Immature natural killer cell (primary cell): ENCODE data around the gene SCNN1A. TPM values are rescaled to one million over a fixed set of nuclear protein-coding genes. Genes with fewer than 3 reads are reported as not detected.

ENCODE experiments used
- DNase-seq, 3 donors: peaks; one replicate each; pipeline ENCODE4 v3.0.0; 2022; ENCODE audit warnings: mixed read lengths in 1 of 3
- H3K27ac Mint-ChIP-seq, 6 donors: one replicate each; pipeline ENCODE4 v1.8.0; 2020; ENCODE audit warnings: mixed read lengths in 6 of 6, mild to moderate bottlenecking in 5 of 6, inconsistent platforms in 4 of 6, moderate library complexity in 3 of 6
- H3K27me3 Mint-ChIP-seq, 3 donors: one replicate each; pipeline ENCODE4 v1.8.0; 2020 to 2021; ENCODE audit warnings: low read depth in 3 of 3, mild to moderate bottlenecking in 3 of 3, mixed read lengths in 3 of 3, moderate library complexity in 3 of 3, inconsistent platforms in 1 of 3
- H3K36me3 Mint-ChIP-seq, 3 donors: one replicate each; pipeline ENCODE4 v1.8.0; 2020; ENCODE audit warnings: mixed read lengths in 3 of 3, inconsistent platforms in 2 of 3, mild to moderate bottlenecking in 2 of 3
- H3K4me1 Mint-ChIP-seq, 2 donors: one replicate each; pipeline ENCODE4 v1.8.0; 2020; ENCODE audit warnings: inconsistent platforms in 2 of 2, mild to moderate bottlenecking in 2 of 2, mixed read lengths in 2 of 2, moderate library complexity in 1 of 2
- H3K4me3 Mint-ChIP-seq, 5 donors: one replicate each; pipeline ENCODE4 v1.8.0; 2020; ENCODE audit warnings: mild to moderate bottlenecking in 5 of 5, mixed read lengths in 5 of 5, inconsistent platforms in 3 of 5, moderate library complexity in 3 of 5
- H3K9me3 Mint-ChIP-seq, 6 donors: one replicate each; pipeline ENCODE4 v1.8.0; 2020; ENCODE audit warnings: mild to moderate bottlenecking in 6 of 6, mixed read lengths in 6 of 6, inconsistent platforms in 4 of 6, moderate library complexity in 3 of 6
- polyA plus RNA-seq, 3 donors: library from polyadenylated mRNA; unstranded; fragments of 300-500 nt; fragmentation: Illumina TruSeq; gene quantifications; one replicate each; pipeline ENCODE4 v1.2.3, GENCODE V29; 2021

Gene SCNN1A
- polyA plus RNA-seq, 3 donors from 2014 or later: 0.10 to 0.64 TPM; not detected in 1

GRCh38 chr12:6368906-6369525, 6.3 kb downstream of the SCNN1A start:
- peaks cover 0 to 1% (median 0%) of the 10 kb centered on the region in 3 donors for H3K27me3 Mint-ChIP-seq
- no peak for DNase-seq
- H3K4me3 Mint-ChIP-seq: peak overlapping the region in 3 of 5 donors; percentile 1 to 25 (median 8)
- H3K27ac Mint-ChIP-seq: peak overlapping the region; percentile 55 to 93 (median 86)
- H3K9me3 Mint-ChIP-seq: no peaks in the 10 kb centered on the region
- no peaks in the 10 kb centered on the region for H3K36me3 Mint-ChIP-seq
- H3K4me1 Mint-ChIP-seq: peaks cover 28 to 47% of the 10 kb centered on the region in 2 donors

DNA sequence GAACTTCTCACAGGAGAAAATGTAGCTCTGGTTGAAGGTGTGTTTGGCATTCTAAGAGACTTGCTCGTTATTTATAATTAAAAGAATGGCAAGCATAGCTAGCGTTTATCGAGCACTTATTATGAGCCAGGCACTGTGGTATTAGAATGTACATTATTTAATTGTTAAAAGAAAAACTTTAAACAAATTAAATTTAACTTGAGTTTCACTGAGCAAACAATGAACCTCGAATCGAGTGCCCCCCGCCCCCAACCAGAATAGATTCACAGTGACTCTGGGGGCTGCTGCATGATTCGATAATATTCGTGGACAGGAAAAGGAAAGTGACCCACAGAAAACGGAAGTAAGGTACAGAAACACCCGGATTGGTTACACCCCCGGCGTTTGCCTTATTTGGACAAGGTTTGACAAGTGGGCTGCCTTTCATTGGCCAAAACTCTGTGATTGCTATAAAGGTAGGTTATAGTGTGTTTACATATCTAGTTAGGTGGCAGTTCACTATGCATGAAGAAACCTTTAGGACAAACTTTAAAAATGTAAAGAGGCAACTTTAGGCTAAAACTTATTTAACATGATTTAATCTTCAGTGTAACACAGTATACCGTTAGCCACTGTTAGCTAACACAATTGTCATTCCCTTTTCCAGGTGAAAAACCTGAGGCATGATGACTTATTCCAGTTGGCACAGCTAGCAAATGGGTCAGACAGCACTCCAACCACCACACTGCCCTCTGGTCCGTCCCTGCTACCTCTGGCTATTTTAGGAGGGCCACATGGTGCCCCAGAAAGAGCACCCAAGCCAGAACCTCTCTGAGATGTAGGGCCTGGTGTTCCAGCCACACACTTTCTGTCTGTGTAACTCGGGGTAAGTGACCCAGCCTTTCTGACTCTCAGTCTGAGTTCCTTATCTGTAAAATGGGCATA, 7.1 kb downstream of the SCNN1A start:
- H3K9me3 Mint-ChIP-seq: no peaks in the 10 kb centered on the region
- H3K27me3 Mint-ChIP-seq: no peaks in the 10 kb centered on the region
- peak in 2 of 3 donors; percentile 12 to 41 for DNase-seq
- H3K27ac Mint-ChIP-seq: peak overlapping the region; percentile 55 to 93 (median 87)
- H3K36me3 Mint-ChIP-seq: no peaks in the 10 kb centered on the region
- peaks cover 30 to 49% of the 10 kb centered on the region in 2 donors for H3K4me1 Mint-ChIP-seq
- peak overlapping the region in 4 of 5 donors; percentile 19 to 66 (median 48) for H3K4me3 Mint-ChIP-seq

GRCh38 chr12:6367065-6367968, 8.0 kb downstream of the SCNN1A start:
- H3K4me1 Mint-ChIP-seq: peaks cover 30 to 40% of the 10 kb centered on the region in 2 donors
- H3K4me3 Mint-ChIP-seq: peak overlapping the region in 4 of 5 donors; percentile 19 to 66 (median 48)
- H3K9me3 Mint-ChIP-seq: no peaks in the 10 kb centered on the region
- peak; percentile 55 to 67 (median 60) for DNase-seq
- H3K36me3 Mint-ChIP-seq: no peaks in the 10 kb centered on the region
- peak overlapping the region; percentile 55 to 93 (median 87) for H3K27ac Mint-ChIP-seq
- H3K27me3 Mint-ChIP-seq: no peaks in the 10 kb centered on the region

- peak overlapping the region; percentile 79 to 93 (median 90) for H3K27ac Mint-ChIP-seq
- H3K36me3 Mint-ChIP-seq: no peaks in the 10 kb centered on the region
- peak overlapping the region; percentile 76 to 90 (median 84) for H3K4me3 Mint-ChIP-seq
- peaks cover 0 to 4% (median 2%) of the 10 kb centered on the region in 3 donors for H3K27me3 Mint-ChIP-seq
- no peak for DNase-seq
- H3K9me3 Mint-ChIP-seq: no peaks in the 10 kb centered on the region
- peaks cover 30 to 35% of the 10 kb centered on the region in 2 donors for H3K4me1 Mint-ChIP-seq
These were observed 11.4 kb downstream of the SCNN1A start for GRCh38 chr12:6364044-6364374.

- H3K4me1 Mint-ChIP-seq: peaks cover 24 to 30% of the 10 kb centered on the region in 2 donors
- peak overlapping the region; percentile 79 to 93 (median 90) for H3K27ac Mint-ChIP-seq
- peak overlapping the region; percentile 76 to 90 (median 84) for H3K4me3 Mint-ChIP-seq
These were observed 11.9 kb downstream of the SCNN1A start for GRCh38 chr12:6363330-6364043.

GRCh38 chr12:6363010-6363329, 12.4 kb downstream of the SCNN1A start:
- no peaks in the 10 kb centered on the region for H3K9me3 Mint-ChIP-seq
- H3K4me1 Mint-ChIP-seq: peaks cover 19 to 25% of the 10 kb centered on the region in 2 donors
- H3K27me3 Mint-ChIP-seq: peaks cover 0 to 4% (median 2%) of the 10 kb centered on the region in 3 donors
- H3K4me3 Mint-ChIP-seq: peak overlapping the region in 4 of 5 donors; percentile 14 to 85 (median 72)
- no peaks in the 10 kb centered on the region for H3K36me3 Mint-ChIP-seq
- DNase-seq: no peak
- H3K27ac Mint-ChIP-seq: peak overlapping the region in 2 of 6 donors; percentile 65 to 87

More at GRCh38 chr12:6363330-6364043, 11.9 kb downstream of the SCNN1A start:
- no peaks in the 10 kb centered on the region for H3K36me3 Mint-ChIP-seq
- DNase-seq: peak; percentile 61 to 69 (median 65)
- no peaks in the 10 kb centered on the region for H3K9me3 Mint-ChIP-seq
- peaks cover 0 to 4% (median 2%) of the 10 kb centered on the region in 3 donors for H3K27me3 Mint-ChIP-seq

DNA sequence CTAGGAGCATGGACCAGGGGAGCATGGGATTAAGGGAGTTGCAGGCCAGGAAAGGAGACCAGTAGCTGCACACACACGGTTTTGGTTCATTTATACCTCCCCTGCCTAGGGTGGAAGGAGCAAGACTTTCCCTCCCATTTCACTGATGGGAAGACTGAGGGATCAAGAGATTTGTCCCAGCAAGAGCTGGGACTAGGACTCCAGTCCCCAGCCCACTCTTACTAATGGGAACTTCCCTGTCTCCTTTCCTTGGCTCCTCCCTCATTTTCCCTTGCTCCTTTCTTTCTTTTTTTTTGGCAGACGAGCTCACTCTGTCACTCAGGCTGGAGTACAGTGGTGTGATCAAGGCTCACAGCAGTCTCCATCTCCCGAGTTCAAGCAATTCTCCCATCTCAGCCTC, 13.0 kb downstream of the SCNN1A start:
- H3K4me1 Mint-ChIP-seq: peaks cover 14 to 19% of the 10 kb centered on the region in 2 donors
- H3K9me3 Mint-ChIP-seq: no peaks in the 10 kb centered on the region
- H3K4me3 Mint-ChIP-seq: peak overlapping the region in 4 of 5 donors; percentile 23 to 69 (median 50)
- DNase-seq: no peak
- peak overlapping the region in 3 of 6 donors; percentile 10 to 65 (median 23) for H3K27ac Mint-ChIP-seq
- H3K27me3 Mint-ChIP-seq: peaks cover 0 to 4% (median 2%) of the 10 kb centered on the region in 3 donors
- H3K36me3 Mint-ChIP-seq: no peaks in the 10 kb centered on the region

DNA sequence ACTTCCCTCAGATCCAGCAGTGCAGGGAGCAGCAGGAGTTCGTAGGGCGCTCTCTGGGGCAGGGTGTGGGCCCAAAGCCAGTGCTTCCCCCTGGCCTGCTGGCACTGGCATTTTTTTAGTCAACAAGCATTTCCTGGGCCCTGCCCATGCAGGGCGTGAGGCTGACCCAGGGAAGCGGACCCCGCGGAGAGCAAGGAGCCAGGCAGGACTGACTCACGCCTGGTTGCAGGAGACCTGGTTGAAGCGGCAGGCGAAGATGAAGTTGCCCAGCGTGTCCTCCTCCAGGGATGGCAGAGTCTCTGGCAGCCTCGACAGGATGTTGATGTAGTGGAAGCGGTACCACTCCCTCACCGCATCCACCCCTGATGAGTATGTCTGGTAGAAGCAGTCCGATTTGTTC, 13.5 kb downstream of the SCNN1A start:
- Mint-ChIP-seq H3K27me3 (peaks cover 0 to 4% (median 3%) of the 10 kb centered on the region in 3 donors), H3K36me3 (no peaks in the 10 kb centered on the region), H3K9me3 (no peaks in the 10 kb centered on the region), H3K4me3 (peak overlapping the region in 4 of 5 donors; percentile 23 to 69 (median 50)), H3K4me1 (peaks cover 8 to 14% of the 10 kb centered on the region in 2 donors), H3K27ac (no peak overlapping the region)
- DNase-seq: no peak

DNA sequence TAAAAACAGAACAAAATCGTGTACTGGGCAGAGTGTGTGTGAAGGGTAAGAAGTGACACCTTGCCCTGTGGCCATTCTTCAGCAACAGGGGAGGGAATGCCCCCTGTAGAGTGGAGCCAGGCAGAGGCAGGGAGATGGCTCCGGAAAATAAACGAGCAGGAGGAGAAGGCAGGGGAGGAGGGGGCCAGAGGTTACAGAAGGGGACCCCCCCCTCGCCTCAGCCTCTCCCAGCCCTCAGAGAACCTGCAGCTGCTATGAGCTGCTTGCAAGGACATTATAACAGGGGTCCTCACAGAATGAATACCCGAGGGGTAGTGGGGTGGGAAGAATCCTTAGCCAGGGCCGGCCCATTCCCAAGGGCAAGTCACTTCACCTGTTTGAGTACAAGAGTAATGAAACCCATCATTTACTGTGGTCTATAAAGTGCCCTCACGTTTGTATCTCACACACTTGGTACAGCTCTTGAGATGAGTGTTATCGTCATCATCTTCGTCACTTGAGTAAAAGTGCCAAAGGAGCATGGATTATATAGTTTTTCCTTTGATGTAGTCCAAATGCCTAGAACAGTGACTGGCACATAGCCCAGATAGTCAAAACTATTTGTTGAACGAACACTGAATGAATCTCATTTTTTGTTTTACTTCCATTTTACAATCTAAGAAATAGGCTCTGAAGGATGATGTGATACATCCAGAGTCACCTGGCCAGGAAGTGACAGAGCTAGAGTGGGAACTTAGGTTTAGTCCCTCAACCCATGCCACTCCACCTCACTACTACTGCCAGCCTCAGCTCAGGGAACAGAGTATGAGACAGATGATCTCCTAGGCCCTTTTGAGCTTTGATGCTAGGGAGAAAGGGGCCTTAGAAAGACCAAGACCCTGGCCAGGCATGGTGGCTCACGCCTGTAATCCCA, 14.5 kb downstream of the SCNN1A start:
- H3K4me1 Mint-ChIP-seq: peaks cover 7 to 14% of the 10 kb centered on the region in 2 donors
- no peak for DNase-seq
- H3K27me3 Mint-ChIP-seq: peaks cover 0 to 4% (median 4%) of the 10 kb centered on the region in 3 donors
- H3K36me3 Mint-ChIP-seq: no peaks in the 10 kb centered on the region
- peak overlapping the region in 1 of 5 donors; percentile 27 for H3K4me3 Mint-ChIP-seq
- H3K27ac Mint-ChIP-seq: peak overlapping the region in 1 of 6 donors; percentile 6
- no peaks in the 10 kb centered on the region for H3K9me3 Mint-ChIP-seq

DNA sequence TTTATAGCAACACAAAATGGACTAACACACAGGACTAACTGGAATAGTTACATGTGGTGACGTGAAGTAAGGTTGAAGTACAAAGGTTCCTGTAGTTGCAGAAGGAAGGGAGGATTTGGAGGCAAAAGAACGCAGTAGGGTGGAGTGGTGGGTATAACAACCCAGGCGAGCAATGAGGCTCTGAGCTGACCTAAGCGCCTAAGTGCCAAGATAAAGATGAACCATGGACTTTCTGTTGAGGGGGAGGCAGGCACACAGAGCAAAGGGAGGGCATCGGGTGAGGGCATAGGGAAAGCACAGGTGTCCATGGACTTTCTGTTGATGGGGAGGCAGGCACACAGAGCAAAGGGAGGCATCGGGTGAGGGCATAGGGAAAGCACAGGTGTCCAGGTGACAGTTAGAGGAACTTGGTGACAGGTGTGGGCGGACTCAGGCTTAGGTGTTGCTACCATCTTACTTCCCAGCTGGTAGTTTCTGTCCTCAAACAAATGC, 15.2 kb downstream of the SCNN1A start:
- no peak for DNase-seq
- Mint-ChIP-seq H3K36me3 (no peaks in the 10 kb centered on the region), H3K9me3 (no peaks in the 10 kb centered on the region), H3K27me3 (peaks cover under 1 to 4% (median 4%) of the 10 kb centered on the region in 3 donors), H3K27ac (peak overlapping the region in 3 of 6 donors; percentile 6 to 54 (median 51)), H3K4me1 (peaks cover 7 to 11% of the 10 kb centered on the region in 2 donors), H3K4me3 (no peak overlapping the region)

- Mint-ChIP-seq H3K36me3 (no peaks in the 10 kb centered on the region), H3K27ac (no peak overlapping the region), H3K27me3 (peaks cover 4 to 6% (median 6%) of the 10 kb centered on the region in 3 donors)
These were observed 16.5 kb downstream of the SCNN1A start for GRCh38 chr12:6358881-6359280.

GRCh38 chr12:6356374-6356820, 19.0 kb downstream of the SCNN1A start:
- no peaks in the 10 kb centered on the region for H3K9me3 Mint-ChIP-seq
- H3K27ac Mint-ChIP-seq: no peak overlapping the region
- H3K4me1 Mint-ChIP-seq: peaks cover 0 to 2% of the 10 kb centered on the region in 2 donors
- H3K36me3 Mint-ChIP-seq: no peaks in the 10 kb centered on the region
- H3K27me3 Mint-ChIP-seq: peaks cover 4 to 6% (median 6%) of the 10 kb centered on the region in 3 donors
- H3K4me3 Mint-ChIP-seq: no peak overlapping the region
- DNase-seq: no peak

More at GRCh38 chr12:6358881-6359280, 16.5 kb downstream of the SCNN1A start:
- Mint-ChIP-seq H3K4me3 (no peak overlapping the region), H3K9me3 (no peaks in the 10 kb centered on the region), H3K4me1 (peaks cover under 1 to 5% of the 10 kb centered on the region in 2 donors)
- no peak for DNase-seq
